ENCODE measurements around the gene GABARAPL2. TPM values are rescaled to one million over a fixed set of nuclear protein-coding genes. Genes with fewer than 3 reads are reported as not detected.

The GABARAPL2 gene
- total RNA-seq, 1 donor from 2014 or later = 222 TPM

DNA sequence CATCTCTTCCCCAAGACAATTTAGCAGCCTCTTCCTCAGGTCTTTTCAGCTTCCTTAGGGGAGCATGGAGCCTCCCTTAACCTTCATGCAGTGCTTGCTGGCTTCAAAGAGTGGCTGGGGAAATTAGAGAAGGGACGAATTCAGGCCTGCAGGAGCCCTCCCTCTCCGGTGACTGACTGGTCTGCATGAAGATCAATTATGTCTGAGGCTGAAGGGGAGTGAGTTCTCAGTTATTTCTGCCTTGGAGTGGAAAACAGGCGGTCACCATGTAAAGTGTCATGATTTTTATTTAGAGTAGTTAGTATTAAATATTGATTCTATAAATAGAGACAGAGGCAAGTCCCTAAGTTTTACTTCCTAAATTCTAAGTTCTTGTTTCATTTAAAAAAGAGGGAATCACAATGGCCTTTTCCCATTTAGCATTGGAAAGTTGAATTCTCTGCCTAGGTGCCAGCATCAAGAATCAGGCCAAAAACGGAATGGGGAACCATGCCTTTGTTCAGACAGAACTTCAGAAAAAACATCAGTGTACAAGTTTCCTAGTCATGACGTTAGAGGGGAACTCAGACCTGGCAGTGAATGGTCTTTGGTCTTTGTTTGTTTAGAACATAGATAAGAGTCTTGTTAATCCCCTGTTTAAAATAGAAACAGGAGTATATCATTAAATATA, 4.4 kb downstream of the GABARAPL2 start:
- H3K27ac Mint-ChIP-seq (ENCODE audit: unreplicated experiment) = no peak overlapping the region
- H3K27me3 Mint-ChIP-seq (ENCODE audit: unreplicated experiment) = peaks cover 17% of the 10 kb centered on the region
- TF ChIP-seq, protein P1, sequence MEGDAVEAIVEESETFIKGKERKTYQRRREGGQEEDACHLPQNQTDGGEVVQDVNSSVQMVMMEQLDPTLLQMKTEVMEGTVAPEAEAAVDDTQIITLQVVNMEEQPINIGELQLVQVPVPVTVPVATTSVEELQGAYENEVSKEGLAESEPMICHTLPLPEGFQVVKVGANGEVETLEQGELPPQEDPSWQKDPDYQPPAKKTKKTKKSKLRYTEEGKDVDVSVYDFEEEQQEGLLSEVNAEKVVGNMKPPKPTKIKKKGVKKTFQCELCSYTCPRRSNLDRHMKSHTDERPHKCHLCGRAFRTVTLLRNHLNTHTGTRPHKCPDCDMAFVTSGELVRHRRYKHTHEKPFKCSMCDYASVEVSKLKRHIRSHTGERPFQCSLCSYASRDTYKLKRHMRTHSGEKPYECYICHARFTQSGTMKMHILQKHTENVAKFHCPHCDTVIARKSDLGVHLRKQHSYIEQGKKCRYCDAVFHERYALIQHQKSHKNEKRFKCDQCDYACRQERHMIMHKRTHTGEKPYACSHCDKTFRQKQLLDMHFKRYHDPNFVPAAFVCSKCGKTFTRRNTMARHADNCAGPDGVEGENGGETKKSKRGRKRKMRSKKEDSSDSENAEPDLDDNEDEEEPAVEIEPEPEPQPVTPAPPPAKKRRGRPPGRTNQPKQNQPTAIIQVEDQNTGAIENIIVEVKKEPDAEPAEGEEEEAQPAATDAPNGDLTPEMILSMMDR (IDR thresholded peaks at IDR 0.05; ENCODE audit: unreplicated experiment) = no peak
- no peak overlapping the region for H3K4me3 Mint-ChIP-seq (ENCODE audit: unreplicated experiment)
- H3K4me1 Mint-ChIP-seq (ENCODE audit: unreplicated experiment) = peaks cover 56% of the 10 kb centered on the region
- H3K36me3 Mint-ChIP-seq (ENCODE audit: low read depth, unreplicated experiment) = peaks cover 51% of the 10 kb centered on the region
- no peak for DNase-seq (ENCODE audit: low spot score)
- H3K9me3 Mint-ChIP-seq (ENCODE audit: unreplicated experiment) = no peaks in the 10 kb centered on the region

DNA sequence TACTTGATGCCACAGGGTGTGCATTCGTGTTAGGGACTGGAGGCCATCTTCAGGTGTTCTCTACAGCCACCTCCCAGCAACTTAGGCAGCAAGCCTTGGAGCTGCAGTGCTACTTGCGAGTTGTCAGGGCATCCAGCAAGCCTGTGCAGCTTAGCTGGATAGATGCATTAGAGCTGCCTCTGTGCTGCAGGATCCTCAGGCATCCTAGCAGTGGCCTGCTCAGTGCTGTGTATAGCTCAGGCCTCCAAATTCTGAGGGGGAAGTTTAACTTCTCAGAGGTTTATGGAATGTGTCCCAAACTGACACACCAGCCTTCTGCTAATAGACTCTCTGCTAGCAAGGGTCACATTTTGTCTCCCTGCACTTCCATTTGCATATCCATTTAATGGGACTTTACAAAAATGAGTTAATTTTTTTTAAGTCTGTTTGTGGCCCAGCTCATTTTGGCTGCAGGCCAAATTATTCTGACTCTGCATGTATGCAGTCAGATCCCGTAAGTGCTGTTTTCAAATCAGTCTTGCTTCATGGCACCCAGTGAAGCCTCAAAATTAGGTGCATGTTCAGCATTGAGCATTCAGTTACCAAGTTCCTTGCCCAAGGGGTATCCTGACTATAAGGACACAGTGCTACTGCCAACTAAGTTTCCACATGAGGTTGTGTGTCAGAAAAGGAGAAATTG, 6.8 kb downstream of the GABARAPL2 start:
- no peak for DNase-seq (ENCODE audit: low spot score)
- Mint-ChIP-seq H3K4me3 (ENCODE audit: unreplicated experiment) (peak overlapping the region; percentile 57), H3K9me3 (ENCODE audit: unreplicated experiment) (no peaks in the 10 kb centered on the region), H3K27me3 (ENCODE audit: unreplicated experiment) (peaks cover 4% of the 10 kb centered on the region), H3K36me3 (ENCODE audit: low read depth, unreplicated experiment) (peaks cover 50% of the 10 kb centered on the region), H3K27ac (ENCODE audit: unreplicated experiment) (no peak overlapping the region), H3K4me1 (ENCODE audit: unreplicated experiment) (peaks cover 45% of the 10 kb centered on the region)
- TF ChIP-seq, protein P1 (IDR thresholded peaks at IDR 0.05; ENCODE audit: unreplicated experiment) = no peak

DNA sequence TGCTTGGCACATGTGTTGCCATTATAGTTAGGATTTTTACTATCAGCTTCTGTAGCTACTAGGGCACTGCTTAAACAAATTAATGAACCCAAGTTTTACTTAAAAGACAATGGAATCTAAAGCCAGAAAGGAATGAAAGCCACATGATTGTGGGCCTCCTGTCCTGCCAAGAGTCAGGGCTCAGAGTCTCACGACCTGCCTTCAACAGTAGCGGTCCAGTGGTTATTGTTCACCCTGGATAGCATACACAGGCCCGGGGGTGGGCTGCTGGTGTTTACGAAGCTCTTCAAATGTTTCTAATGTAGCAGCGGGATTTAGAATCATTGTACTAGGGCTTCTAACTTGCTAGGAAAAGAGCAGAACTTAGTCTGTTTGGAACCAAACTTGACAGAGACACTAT, 7.8 kb downstream of the GABARAPL2 start:
- Mint-ChIP-seq H3K4me1 (ENCODE audit: unreplicated experiment) (peaks cover 35% of the 10 kb centered on the region), H3K4me3 (ENCODE audit: unreplicated experiment) (no peak overlapping the region), H3K9me3 (ENCODE audit: unreplicated experiment) (no peaks in the 10 kb centered on the region), H3K27ac (ENCODE audit: unreplicated experiment) (peak overlapping the region; percentile 67), H3K27me3 (ENCODE audit: unreplicated experiment) (peaks cover 4% of the 10 kb centered on the region), H3K36me3 (ENCODE audit: low read depth, unreplicated experiment) (peaks cover 54% of the 10 kb centered on the region)
- TF ChIP-seq, protein P1 (IDR thresholded peaks at IDR 0.05; ENCODE audit: unreplicated experiment) = no peak
- DNase-seq (ENCODE audit: low spot score) = no peak

DNA sequence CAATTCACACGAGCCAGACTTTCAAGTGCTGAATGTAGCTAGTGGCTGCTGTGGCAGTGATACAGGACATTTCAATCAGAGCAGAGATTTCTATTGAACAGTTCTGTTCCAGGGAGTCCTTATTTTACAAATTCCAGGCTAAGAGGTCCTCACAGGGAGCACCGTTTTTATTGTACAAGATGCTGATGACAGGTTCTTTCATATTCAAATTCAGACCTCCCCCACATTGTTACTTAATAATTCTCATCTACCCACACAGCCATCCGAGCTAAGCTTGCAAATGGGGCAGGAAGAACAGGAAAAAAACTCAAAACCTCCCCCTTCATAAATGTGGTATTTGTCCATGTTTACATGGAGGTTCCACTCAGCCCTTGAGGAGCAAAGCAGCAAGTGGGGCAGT, 9.8 kb downstream of the GABARAPL2 start:
- TF ChIP-seq, protein P1 (IDR thresholded peaks at IDR 0.05; ENCODE audit: unreplicated experiment) = no peak
- Mint-ChIP-seq H3K9me3 (ENCODE audit: unreplicated experiment) (no peaks in the 10 kb centered on the region), H3K4me3 (ENCODE audit: unreplicated experiment) (peak overlapping the region; percentile 10), H3K27ac (ENCODE audit: unreplicated experiment) (no peak overlapping the region), H3K27me3 (ENCODE audit: unreplicated experiment) (peaks cover 2% of the 10 kb centered on the region), H3K36me3 (ENCODE audit: low read depth, unreplicated experiment) (peaks cover 60% of the 10 kb centered on the region), H3K4me1 (ENCODE audit: unreplicated experiment) (peaks cover 21% of the 10 kb centered on the region)
- no peak for DNase-seq (ENCODE audit: low spot score)

DNA sequence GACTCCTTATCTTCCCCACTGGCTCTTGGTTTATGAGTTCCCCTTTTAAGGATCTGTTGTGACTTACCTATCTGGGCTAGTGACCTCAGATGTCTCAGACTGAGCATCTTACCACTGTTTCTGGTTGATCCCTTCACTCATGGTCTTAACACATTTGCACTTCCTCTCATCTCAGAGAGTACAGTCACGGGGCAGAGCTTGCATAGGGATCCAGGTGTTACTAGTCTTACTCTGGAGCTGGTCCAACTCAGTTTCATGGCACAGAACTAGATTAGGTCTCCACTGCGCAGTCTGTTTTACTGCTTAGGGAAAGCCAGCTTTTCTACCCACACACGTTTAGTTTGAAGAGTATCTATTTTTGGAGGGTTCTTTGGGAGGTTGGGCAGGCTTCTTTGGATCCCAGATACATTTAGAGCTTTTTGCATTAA, 10.2 kb downstream of the GABARAPL2 start:
- no peak for DNase-seq (ENCODE audit: low spot score)
- TF ChIP-seq, protein P1 (IDR thresholded peaks at IDR 0.05; ENCODE audit: unreplicated experiment) = no peak
- Mint-ChIP-seq H3K4me1 (ENCODE audit: unreplicated experiment) (peaks cover 18% of the 10 kb centered on the region), H3K27ac (ENCODE audit: unreplicated experiment) (no peak overlapping the region), H3K27me3 (ENCODE audit: unreplicated experiment) (peaks cover 2% of the 10 kb centered on the region), H3K36me3 (ENCODE audit: low read depth, unreplicated experiment) (peaks cover 58% of the 10 kb centered on the region), H3K9me3 (ENCODE audit: unreplicated experiment) (no peaks in the 10 kb centered on the region), H3K4me3 (ENCODE audit: unreplicated experiment) (peak overlapping the region; percentile 10)

Measured in endothelial cell (in vitro differentiated cells).